Pancreas (tissue), 10 donors: ENCODE measurements around the gene OSBPL1A. TPM values are rescaled to one million over a fixed set of nuclear protein-coding genes. Genes with fewer than 3 reads are reported as not detected.

ENCODE experiments used
- ATAC-seq, 4 donors: fragments of 200-7000 bp; cut with Tn5 transposase; one replicate each; pipeline versions ENCODE4 v1.8.0 to v1.9.1; 2020; ENCODE audit warnings: mild to moderate bottlenecking in 4 of 4, moderate library complexity in 4 of 4
- DNase-seq, 6 donors: peaks; one replicate each; pipeline ENCODE4 v3.0.0-alpha.2; 2020
- FAIRE-seq: peaks from 2 replicates; lab custom pipeline; 2012; peaks lifted over from hg19 to GRCh38; lab: Jason Lieb, UNC
- H3K27ac ChIP-seq, 4 donors: fragments of 200-600 bp; sonication (generic); 1 replicate in 3 of 4; 2 replicates in 1 of 4; pipeline versions ENCODE4 v1.5.0 to v1.8.0; 2020
- H3K27me3 ChIP-seq, 4 donors: fragments of 200-600 bp; one replicate each; pipeline ENCODE4 v1.8.0; 2021
- H3K36me3 ChIP-seq, 3 donors: fragments of 200-600 bp; sonication (generic) in 1 of 3; one replicate each; pipeline versions ENCODE4 v1.5.0 to v1.8.0; 2020 to 2021
- H3K4me1 ChIP-seq, 3 donors: fragments of 200-600 bp; one replicate each; pipeline ENCODE4 v1.8.0; 2021
- H3K4me3 ChIP-seq, 4 donors: fragments of 200-600 bp; sonication (generic) in 2 of 4; one replicate each; pipeline versions ENCODE4 v1.5.0 to v1.8.0; 2020 to 2021
- H3K9me3 ChIP-seq, 4 donors: fragments of 200-600 bp; one replicate each; pipeline ENCODE4 v1.8.0; 2021
- WGBS, 2 donors: extraction: QIAGEN DNeasy Blood & Tissue Kit; methylation state at CpG; one replicate each; pipeline ENCODE4 v1.1.7; 2013; 5-methylcytosine and 5-hydroxymethylcytosine counted together
- intact Hi-C, 3 donors: fragments of 100-400 bp; cut with DNase I; formaldehyde crosslinking; loops; one replicate each; pipeline versions ENCODE4 v1.11.1 to v1.14.2; 2022
- polyA plus RNA-seq, 2 donors: library from polyadenylated mRNA; stranded (reverse); fragments of 200-250 nt; gene quantifications; one replicate each; pipeline ENCODE4 v1.2.3, GENCODE V29; 2013
- total RNA-seq, 6 donors: library from RNA; stranded (reverse); fragmentation: NEBNext Ultra II Directional in 4 of 6; extraction: Animal tissue kit (Norgen Biotek cat#: 25700) in 4 of 6; gene quantifications; one replicate each; pipeline versions ENCODE4 v1.2.1 to v1.2.4, GENCODE V29; 2021 to 2023
- TF ChIP-seq, protein P1 (sequence below), 4 donors: fragments of 200-600 bp; sonication (generic) in 3 of 4; IDR thresholded peaks; one replicate each; pipeline versions ENCODE4 v1.5.0 to v1.8.0; 2021; ENCODE audit warnings: antibody characterized with exemption in 4 of 4
- donor health status: healthy with polysubstance abuse.
- donor health status: DM: no; HTN: no; CAD: no; lungs with moderate emphysema.
- donor health status: DM: no; HTN: no; CAD: no.
- donor health status: control.
- donor health status: control.
- donor health status: Bipolar disorder and iron deficiency.
- donor health status: DM: yes; HTN: yes; CAD: no.
- donor health status: DM: no; HTN: no; CAD: no.
- donor health status: DM: no; HTN: no; CAD: no.
- donor health status: DM: yes; HTN: yes; CAD: no.

Gene OSBPL1A
- total and polyA plus RNA-seq, 8 donors: 5.8 to 17.9 (median 10.8) TPM

DNA sequence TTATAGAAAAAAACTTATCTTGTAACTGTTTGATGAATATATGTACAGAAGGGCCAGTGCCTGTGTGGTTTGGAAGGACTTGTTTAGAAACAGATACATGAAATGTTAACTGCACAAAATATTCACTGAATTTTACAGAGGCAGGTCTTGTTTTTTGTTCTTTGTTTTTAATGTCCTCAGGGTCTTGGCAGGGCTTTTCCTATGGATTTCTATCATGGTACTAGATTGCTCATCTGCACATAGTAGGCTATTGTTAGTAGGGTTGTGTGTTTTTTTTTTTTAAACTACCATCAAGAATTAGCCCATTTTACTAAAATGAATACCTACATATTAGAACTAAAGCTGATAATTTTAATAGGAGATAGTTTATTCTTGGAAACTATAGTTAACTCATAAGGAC lies 255.2 kb downstream of the OSBPL1A start:
- no peaks in the 10 kb centered on the region for H3K9me3 ChIP-seq
- DNase-seq (no peak), FAIRE-seq (no peak), ATAC-seq (no peak)
- no peak overlapping the region for H3K27ac ChIP-seq
- no peaks in the 10 kb centered on the region for H3K27me3 ChIP-seq
- H3K4me3 ChIP-seq: no peak overlapping the region
- H3K36me3 ChIP-seq: no peaks in the 10 kb centered on the region
- TF ChIP-seq, protein P1, sequence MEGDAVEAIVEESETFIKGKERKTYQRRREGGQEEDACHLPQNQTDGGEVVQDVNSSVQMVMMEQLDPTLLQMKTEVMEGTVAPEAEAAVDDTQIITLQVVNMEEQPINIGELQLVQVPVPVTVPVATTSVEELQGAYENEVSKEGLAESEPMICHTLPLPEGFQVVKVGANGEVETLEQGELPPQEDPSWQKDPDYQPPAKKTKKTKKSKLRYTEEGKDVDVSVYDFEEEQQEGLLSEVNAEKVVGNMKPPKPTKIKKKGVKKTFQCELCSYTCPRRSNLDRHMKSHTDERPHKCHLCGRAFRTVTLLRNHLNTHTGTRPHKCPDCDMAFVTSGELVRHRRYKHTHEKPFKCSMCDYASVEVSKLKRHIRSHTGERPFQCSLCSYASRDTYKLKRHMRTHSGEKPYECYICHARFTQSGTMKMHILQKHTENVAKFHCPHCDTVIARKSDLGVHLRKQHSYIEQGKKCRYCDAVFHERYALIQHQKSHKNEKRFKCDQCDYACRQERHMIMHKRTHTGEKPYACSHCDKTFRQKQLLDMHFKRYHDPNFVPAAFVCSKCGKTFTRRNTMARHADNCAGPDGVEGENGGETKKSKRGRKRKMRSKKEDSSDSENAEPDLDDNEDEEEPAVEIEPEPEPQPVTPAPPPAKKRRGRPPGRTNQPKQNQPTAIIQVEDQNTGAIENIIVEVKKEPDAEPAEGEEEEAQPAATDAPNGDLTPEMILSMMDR (IDR thresholded peaks at IDR 0.05): no peak
- H3K4me1 ChIP-seq: no peaks in the 10 kb centered on the region
- intact Hi-C loops: no loop called here

DNA sequence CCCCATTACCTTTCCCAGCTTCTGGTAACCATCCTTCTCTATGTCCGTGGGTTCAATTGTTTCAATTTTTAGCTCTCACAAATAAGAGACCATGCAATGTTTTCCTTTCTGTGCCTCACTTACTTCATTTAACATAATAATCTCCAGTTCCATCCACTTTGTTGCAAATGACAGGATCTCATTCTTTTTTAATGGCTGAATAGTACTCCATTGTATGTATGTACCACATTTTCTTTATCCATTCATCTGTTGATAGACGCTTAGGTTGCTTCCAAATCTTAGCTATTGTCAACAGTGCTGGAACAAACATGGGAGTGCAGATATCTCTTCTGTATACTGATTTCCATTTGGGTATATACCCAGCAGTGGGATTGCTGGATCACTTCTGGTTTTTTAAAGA lies 256.9 kb downstream of the OSBPL1A start:
- no peak for FAIRE-seq

DNA sequence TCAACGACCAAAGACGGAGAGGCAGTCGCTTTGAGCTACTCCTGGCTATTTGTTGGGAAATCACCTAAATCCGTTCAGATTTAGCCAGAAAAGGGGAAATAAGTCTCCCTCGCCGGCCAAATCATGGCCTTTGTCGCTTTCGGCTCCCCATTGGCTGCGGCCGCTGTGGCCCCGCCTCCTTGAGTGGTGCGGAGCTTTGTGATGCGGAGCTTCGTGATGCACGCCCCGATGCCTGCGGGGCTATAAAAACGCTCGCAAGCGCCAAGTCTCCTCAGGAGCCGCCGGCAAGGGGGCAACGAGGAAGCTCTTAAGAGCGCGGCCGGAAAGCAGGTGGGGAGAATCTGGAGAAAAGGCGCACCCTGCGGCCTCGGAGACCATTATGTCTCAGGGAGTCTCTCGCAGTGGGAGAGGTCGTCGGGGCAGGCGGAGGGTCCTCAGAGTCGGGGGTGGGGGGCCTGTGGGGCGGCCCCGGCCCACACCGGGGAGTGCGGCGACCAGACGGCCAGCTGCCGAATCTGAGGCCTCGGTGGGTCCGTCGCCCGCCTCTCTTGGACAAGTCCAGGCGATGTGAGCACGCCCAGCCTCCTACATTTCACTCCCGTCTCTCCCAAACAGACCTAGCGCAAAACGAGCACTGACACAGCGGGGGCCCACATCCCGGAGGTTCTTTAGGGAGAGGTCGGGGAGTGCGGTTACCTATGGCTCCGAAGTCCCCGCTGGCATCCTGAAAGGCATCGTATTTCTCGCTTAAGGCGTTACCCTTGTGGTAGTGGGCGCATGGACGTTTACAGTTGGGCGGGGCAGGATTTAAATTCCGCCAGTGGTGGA lies 258.6 kb downstream of the OSBPL1A start, which contains the start of gene CABYR:
Gene CABYR, plus strand, starts transcription at position 274 of the 828 bp plus-strand sequence. CDS start 4,053 bp downstream, outside the sequence.
- FAIRE-seq (no peak), ATAC-seq (peak; percentile 88 to 94 (median 90)), DNase-seq (peak; percentile 25 to 76 (median 62))
- peak within 1 kb of the TSS in 1 of 4 donors; percentile 25 for H3K27ac ChIP-seq
- WGBS, 2 donors: 4% methylated on average over 63 of the region's 63 CpGs
- TF ChIP-seq, protein P1 (IDR thresholded peaks at IDR 0.05): no peak
- H3K4me1 ChIP-seq: no peaks in the 10 kb centered on the region
- peak within 1 kb of the TSS; percentile 20 to 55 (median 42) for H3K4me3 ChIP-seq
- no peaks in the 10 kb centered on the region for H3K27me3 ChIP-seq
- H3K9me3 ChIP-seq: no peaks in the 10 kb centered on the region
- H3K36me3 ChIP-seq: no peaks in the 10 kb centered on the region
- intact Hi-C loops: no loop called here

More for the DNA sequence above, 256.9 kb downstream of the OSBPL1A start:
- H3K27me3 ChIP-seq: no peaks in the 10 kb centered on the region
- TF ChIP-seq, protein P1 (IDR thresholded peaks at IDR 0.05): no peak
- no peak overlapping the region for H3K4me3 ChIP-seq
- H3K27ac ChIP-seq: no peak overlapping the region
- H3K4me1 ChIP-seq: no peaks in the 10 kb centered on the region
- WGBS, 2 donors: 93 to 95% methylated on average over 2 of the region's 2 CpGs
- intact Hi-C loops: no loop called here
- DNase-seq (no peak), ATAC-seq (no peak)
- H3K9me3 ChIP-seq: no peaks in the 10 kb centered on the region
- H3K36me3 ChIP-seq: no peaks in the 10 kb centered on the region

DNA sequence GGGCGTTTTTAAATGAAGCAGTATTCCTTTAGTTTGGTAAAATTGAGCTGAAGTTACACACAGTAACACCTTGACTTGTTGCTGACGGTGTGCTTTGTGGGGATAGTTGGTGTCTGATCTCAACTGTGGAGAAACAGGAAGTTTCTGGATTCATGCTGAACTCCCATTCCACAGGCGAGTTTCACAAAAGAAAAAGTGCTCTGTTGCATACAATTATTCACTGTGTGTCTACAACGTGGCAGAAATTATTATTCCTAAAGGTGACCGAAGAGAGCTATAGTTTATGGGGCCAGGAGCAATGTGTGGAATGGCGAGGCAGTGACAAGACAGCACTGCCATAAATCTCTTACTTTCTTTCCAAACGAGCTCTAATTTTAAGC lies 259.2 kb downstream of the OSBPL1A start:
- intact Hi-C loops: no loop called here
- WGBS, 2 donors: 31 to 34% methylated on average over 7 of the region's 7 CpGs
- H3K36me3 ChIP-seq: no peaks in the 10 kb centered on the region

More for the DNA sequence above, 259.2 kb downstream of the OSBPL1A start:
- FAIRE-seq (no peak), ATAC-seq (peak; percentile 22 to 40 (median 38)), DNase-seq (no peak)
- Histone ChIP-seq H3K4me1 (no peaks in the 10 kb centered on the region), H3K27ac (peak overlapping the region in 1 of 4 donors; percentile 25), H3K4me3 (peak overlapping the region; percentile 20 to 55 (median 42)), H3K27me3 (no peaks in the 10 kb centered on the region), H3K9me3 (no peaks in the 10 kb centered on the region)
- TF ChIP-seq, protein P1 (IDR thresholded peaks at IDR 0.05): no peak
